Measurements from ENCODE around the gene CKAP2L.

GRCh38 chr2:112691881-112692281, 72.5 kb downstream of the CKAP2L start:
- no peak for TF ChIP-seq ESRRG (CRISPR knock-in tag; IDR thresholded peaks at IDR 0.05)
- TF ChIP-seq ARNTL (CRISPR knock-in tag; IDR thresholded peaks at IDR 0.05; ENCODE audit: borderline replicate concordance, low read depth) = no peak
- TF ChIP-seq RARB (CRISPR knock-in tag; IDR thresholded peaks at IDR 0.05) = no peak
- no peak for TF ChIP-seq SNAI2 (CRISPR knock-in tag; IDR thresholded peaks at IDR 0.05)
- no peak for TF ChIP-seq POU6F1 (CRISPR knock-in tag; IDR thresholded peaks at IDR 0.05; ENCODE audit: borderline replicate concordance, low read depth)
- no peak for TF ChIP-seq CREB5 (CRISPR knock-in tag; IDR thresholded peaks at IDR 0.05; ENCODE audit: low read depth)
- TF ChIP-seq ZNF8 (CRISPR knock-in tag; IDR thresholded peaks at IDR 0.05) = no peak
- TF ChIP-seq ZC3H10 (CRISPR knock-in tag; IDR thresholded peaks at IDR 0.05) = no peak
- no peak for TF ChIP-seq BACH2 (CRISPR knock-in tag; IDR thresholded peaks at IDR 0.05; ENCODE audit: borderline replicate concordance)
- no peak for TF ChIP-seq ZFP3 (CRISPR knock-in tag; IDR thresholded peaks at IDR 0.05)
- no peak for TF ChIP-seq ISL1 (CRISPR knock-in tag; IDR thresholded peaks at IDR 0.05)
- no peak for TF ChIP-seq TSHZ2 (CRISPR knock-in tag; IDR thresholded peaks at IDR 0.05)
- TF ChIP-seq OSR1 (CRISPR knock-in tag; IDR thresholded peaks at IDR 0.05) = no peak
- no peak for TF ChIP-seq GLIS3 (CRISPR knock-in tag; IDR thresholded peaks at IDR 0.05)
